Liver (tissue), 3 donors: ENCODE data around the gene RNF145.

Experiments
- HNF4A ChIP-seq, 2 donors: conservative IDR thresholded peaks; 2 replicates each; pipeline ENCODE4 v1.6.1; 2016; ENCODE audit warnings: antibody characterized with exemption in 2 of 2, mild to moderate bottlenecking in 2 of 2
- RAD21 ChIP-seq, 2 donors: IDR thresholded peaks; 2 replicates each; pipeline ENCODE4 v1.6.1; 2016; ENCODE audit warnings: antibody characterized with exemption in 2 of 2, mild to moderate bottlenecking in 2 of 2
- TF ChIP-seq, protein P1 (sequence below): IDR thresholded peaks from 2 replicates; pipeline ENCODE4 v1.6.1; 2016; ENCODE audit warnings: antibody characterized with exemption, mild to moderate bottlenecking
- TF ChIP-seq, protein P2 (sequence below): fragments of 150-350 bp; IDR thresholded peaks from 2 replicates; pipeline ENCODE4 v1.5.1; 2017; ENCODE audit warnings: improper control_type of control experiment, low read depth, low read length; ENCODE audit not compliant: missing input control
- donor health status: healthy.
- donor health status: healthy.

DNA sequence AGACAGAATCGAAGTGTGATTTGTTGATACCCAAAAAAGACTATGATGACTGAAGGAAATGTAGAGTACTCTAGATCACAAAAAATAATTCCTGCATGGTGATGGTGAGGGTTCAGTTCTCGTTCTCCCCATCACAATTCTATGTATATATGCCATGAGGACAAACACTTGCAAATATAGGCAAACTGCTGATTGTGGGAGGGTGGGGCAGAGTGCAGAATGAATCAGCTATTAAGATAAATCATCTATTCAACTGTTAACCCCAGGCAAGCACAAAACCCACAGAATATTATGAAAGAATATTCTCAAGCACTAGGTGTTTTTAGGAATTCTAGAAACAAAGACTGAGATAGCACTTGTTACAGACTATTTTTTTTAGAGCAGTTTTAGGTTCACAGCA is 39.8 kb upstream of the RNF145 start:
- no peak for TF ChIP-seq RAD21 (IDR thresholded peaks at IDR 0.05)
- TF ChIP-seq, protein P1, sequence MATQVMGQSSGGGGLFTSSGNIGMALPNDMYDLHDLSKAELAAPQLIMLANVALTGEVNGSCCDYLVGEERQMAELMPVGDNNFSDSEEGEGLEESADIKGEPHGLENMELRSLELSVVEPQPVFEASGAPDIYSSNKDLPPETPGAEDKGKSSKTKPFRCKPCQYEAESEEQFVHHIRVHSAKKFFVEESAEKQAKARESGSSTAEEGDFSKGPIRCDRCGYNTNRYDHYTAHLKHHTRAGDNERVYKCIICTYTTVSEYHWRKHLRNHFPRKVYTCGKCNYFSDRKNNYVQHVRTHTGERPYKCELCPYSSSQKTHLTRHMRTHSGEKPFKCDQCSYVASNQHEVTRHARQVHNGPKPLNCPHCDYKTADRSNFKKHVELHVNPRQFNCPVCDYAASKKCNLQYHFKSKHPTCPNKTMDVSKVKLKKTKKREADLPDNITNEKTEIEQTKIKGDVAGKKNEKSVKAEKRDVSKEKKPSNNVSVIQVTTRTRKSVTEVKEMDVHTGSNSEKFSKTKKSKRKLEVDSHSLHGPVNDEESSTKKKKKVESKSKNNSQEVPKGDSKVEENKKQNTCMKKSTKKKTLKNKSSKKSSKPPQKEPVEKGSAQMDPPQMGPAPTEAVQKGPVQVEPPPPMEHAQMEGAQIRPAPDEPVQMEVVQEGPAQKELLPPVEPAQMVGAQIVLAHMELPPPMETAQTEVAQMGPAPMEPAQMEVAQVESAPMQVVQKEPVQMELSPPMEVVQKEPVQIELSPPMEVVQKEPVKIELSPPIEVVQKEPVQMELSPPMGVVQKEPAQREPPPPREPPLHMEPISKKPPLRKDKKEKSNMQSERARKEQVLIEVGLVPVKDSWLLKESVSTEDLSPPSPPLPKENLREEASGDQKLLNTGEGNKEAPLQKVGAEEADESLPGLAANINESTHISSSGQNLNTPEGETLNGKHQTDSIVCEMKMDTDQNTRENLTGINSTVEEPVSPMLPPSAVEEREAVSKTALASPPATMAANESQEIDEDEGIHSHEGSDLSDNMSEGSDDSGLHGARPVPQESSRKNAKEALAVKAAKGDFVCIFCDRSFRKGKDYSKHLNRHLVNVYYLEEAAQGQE, result no peak
- TF ChIP-seq HNF4A (conservative IDR thresholded peaks at IDR 0.05), result no peak
- TF ChIP-seq, protein P2, sequence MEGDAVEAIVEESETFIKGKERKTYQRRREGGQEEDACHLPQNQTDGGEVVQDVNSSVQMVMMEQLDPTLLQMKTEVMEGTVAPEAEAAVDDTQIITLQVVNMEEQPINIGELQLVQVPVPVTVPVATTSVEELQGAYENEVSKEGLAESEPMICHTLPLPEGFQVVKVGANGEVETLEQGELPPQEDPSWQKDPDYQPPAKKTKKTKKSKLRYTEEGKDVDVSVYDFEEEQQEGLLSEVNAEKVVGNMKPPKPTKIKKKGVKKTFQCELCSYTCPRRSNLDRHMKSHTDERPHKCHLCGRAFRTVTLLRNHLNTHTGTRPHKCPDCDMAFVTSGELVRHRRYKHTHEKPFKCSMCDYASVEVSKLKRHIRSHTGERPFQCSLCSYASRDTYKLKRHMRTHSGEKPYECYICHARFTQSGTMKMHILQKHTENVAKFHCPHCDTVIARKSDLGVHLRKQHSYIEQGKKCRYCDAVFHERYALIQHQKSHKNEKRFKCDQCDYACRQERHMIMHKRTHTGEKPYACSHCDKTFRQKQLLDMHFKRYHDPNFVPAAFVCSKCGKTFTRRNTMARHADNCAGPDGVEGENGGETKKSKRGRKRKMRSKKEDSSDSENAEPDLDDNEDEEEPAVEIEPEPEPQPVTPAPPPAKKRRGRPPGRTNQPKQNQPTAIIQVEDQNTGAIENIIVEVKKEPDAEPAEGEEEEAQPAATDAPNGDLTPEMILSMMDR, result no peak
